GM19452 (cell line): ENCODE results near the gene MPI.

ENCODE experiments used
- ATAC-seq: cut with Tn5 transposase; IDR thresholded peaks from one replicate; pipeline ENCODE4 v1.9.1; 2021; ENCODE audit not compliant: unreplicated experiment

Gene MPI

GRCh38 chr15:74889883-74890664, at the start of gene MPI:
MPI (plus strand) TSS chr15:74890042; CDS start chr15:74890074, 32 bp downstream.
- peak; percentile 83 for ATAC-seq

- ATAC-seq, result no peak
Observed at GRCh38 chr15:74840851-74841775, 48.7 kb upstream of the MPI start.

- ATAC-seq, result no peak
Observed at GRCh38 chr15:74841891-74842373, 47.9 kb upstream of the MPI start.

- peak; percentile 74 for ATAC-seq
Observed at GRCh38 chr15:74842581-74843444, 47.0 kb upstream of the MPI start, which contains the start of gene ULK3. ULK3 (minus strand) TSS chr15:74843156; CDS start chr15:74843105, 51 bp downstream.

- ATAC-seq, result no peak
Observed at GRCh38 chr15:74843445-74843828, 46.4 kb upstream of the MPI start.

GRCh38 chr15:74843891-74844299, 45.9 kb upstream of the MPI start:
- ATAC-seq, result no peak

- no peak for ATAC-seq
Observed at GRCh38 chr15:74844319-74845207, 45.3 kb upstream of the MPI start.

- no peak for ATAC-seq
Observed at GRCh38 chr15:74845208-74845568, 44.7 kb upstream of the MPI start.

- no peak for ATAC-seq
Observed at GRCh38 chr15:74845581-74845980, 44.3 kb upstream of the MPI start.

- no peak for ATAC-seq
Observed at GRCh38 chr15:74847432-74847831, 42.4 kb upstream of the MPI start.

- no peak for ATAC-seq
Observed at GRCh38 chr15:74850393-74850792, 39.4 kb upstream of the MPI start.

- no peak for ATAC-seq
Observed at GRCh38 chr15:74851960-74852359, 37.9 kb upstream of the MPI start.

- ATAC-seq, result no peak
Observed at GRCh38 chr15:74854453-74855022, 35.3 kb upstream of the MPI start.

- no peak for ATAC-seq
Observed at GRCh38 chr15:74855857-74856256, 34.0 kb upstream of the MPI start.

- no peak for ATAC-seq
Observed at GRCh38 chr15:74856537-74856936, 33.3 kb upstream of the MPI start.

GRCh38 chr15:74857082-74857655, 32.7 kb upstream of the MPI start:
- peak; percentile 82 for ATAC-seq

GRCh38 chr15:74857671-74858368, 32.0 kb upstream of the MPI start:
- ATAC-seq, result peak; percentile 17

- no peak for ATAC-seq
Observed at GRCh38 chr15:74858369-74858740, 31.5 kb upstream of the MPI start.
